Smooth muscle cell (in vitro differentiated cells): Measurements from ENCODE around the gene SERP2. TPM values are rescaled to one million over a fixed set of nuclear protein-coding genes. Genes with fewer than 3 reads are reported as not detected.

Source experiments
- DNase-seq: peaks from one replicate; lab custom pipeline; 2025; ENCODE audit not compliant: unreplicated experiment; lab: John Stamatoyannopoulos, UW
- H2AFZ ChIP-seq: fragments of 200-600 bp; sonication (generic); 2 replicates; pipeline ENCODE4 v1.6.0; 2016; ENCODE audit warnings: antibody characterized with exemption, low read depth, mild to moderate bottlenecking
- H3F3A ChIP-seq: fragments of 200-600 bp; sonication (generic); 2 replicates; pipeline ENCODE4 v1.6.0; 2017; ENCODE audit warnings: antibody characterized with exemption, low read depth
- H3K27ac ChIP-seq: fragments of 200-600 bp; sonication (generic); 2 replicates; pipeline ENCODE4 v1.5.1; 2016; ENCODE audit warnings: low read depth, mild to moderate bottlenecking
- H3K27me3 ChIP-seq: fragments of 200-600 bp; sonication (generic); 2 replicates; pipeline ENCODE4 v1.6.1; 2016; ENCODE audit warnings: low read depth, mild to moderate bottlenecking
- H3K36me3 ChIP-seq: fragments of 200-600 bp; sonication (generic); 2 replicates; pipeline ENCODE4 v1.5.1; 2016; ENCODE audit warnings: low read depth
- H3K4me1 ChIP-seq: fragments of 200-600 bp; sonication (generic); 2 replicates; pipeline ENCODE4 v1.5.1; 2016; ENCODE audit warnings: low read depth
- H3K4me2 ChIP-seq: fragments of 200-600 bp; sonication (generic); 2 replicates; pipeline ENCODE4 v1.6.0; 2016; ENCODE audit warnings: mild to moderate bottlenecking
- H3K4me3 ChIP-seq: fragments of 200-600 bp; sonication (generic); 2 replicates; pipeline ENCODE4 v1.5.1; 2016; ENCODE audit warnings: mild to moderate bottlenecking
- H3K79me2 ChIP-seq: fragments of 200-600 bp; sonication (generic); 2 replicates; pipeline ENCODE4 v1.6.0; 2016; ENCODE audit warnings: low read depth, mild to moderate bottlenecking
- H3K9ac ChIP-seq: fragments of 200-600 bp; sonication (generic); 2 replicates; pipeline ENCODE4 v1.6.0; 2016; ENCODE audit warnings: low read depth
- H3K9me3 ChIP-seq: fragments of 200-600 bp; sonication (generic); replicated peaks from 2 replicates; pipeline ENCODE4 v1.5.1; 2016; ENCODE audit warnings: low read depth
- H4K20me1 ChIP-seq: fragments of 200-600 bp; sonication (generic); 2 replicates; pipeline ENCODE4 v1.6.0; 2016; ENCODE audit warnings: low read depth
- WGBS: methylation state at CpG from one replicate; pipeline ENCODE4 v1.1.7; 2016; ENCODE audit warnings: low lambda C conversion rate; 5-methylcytosine and 5-hydroxymethylcytosine counted together
- polyA plus RNA-seq: library from polyadenylated mRNA; unstranded; fragments of >200 nt; fragmentation: Nextera tagmentation; extraction: Ambion mirVana; gene quantifications from 2 replicates; pipeline ENCODE4 v1.2.1, GENCODE V29; 2016
- total RNA-seq: library from RNA; depleted of rRNA; stranded (reverse); fragments of >200 nt; gene quantifications from 2 replicates; pipeline ENCODE4 v1.2.3, GENCODE V29; 2014
- TF ChIP-seq, protein P1 (sequence below): fragments of 200-600 bp; sonication (generic); IDR thresholded peaks from 2 replicates; pipeline ENCODE4 v1.5.1; 2017; ENCODE audit warnings: borderline replicate concordance, mild to moderate bottlenecking, antibody characterized with exemption; ENCODE audit not compliant: insufficient read depth, poor library complexity, severe bottlenecking

Gene SERP2
- total and polyA plus RNA-seq, 2 experiments from 2014 or later: 1.8 to 2.1 TPM

DNA sequence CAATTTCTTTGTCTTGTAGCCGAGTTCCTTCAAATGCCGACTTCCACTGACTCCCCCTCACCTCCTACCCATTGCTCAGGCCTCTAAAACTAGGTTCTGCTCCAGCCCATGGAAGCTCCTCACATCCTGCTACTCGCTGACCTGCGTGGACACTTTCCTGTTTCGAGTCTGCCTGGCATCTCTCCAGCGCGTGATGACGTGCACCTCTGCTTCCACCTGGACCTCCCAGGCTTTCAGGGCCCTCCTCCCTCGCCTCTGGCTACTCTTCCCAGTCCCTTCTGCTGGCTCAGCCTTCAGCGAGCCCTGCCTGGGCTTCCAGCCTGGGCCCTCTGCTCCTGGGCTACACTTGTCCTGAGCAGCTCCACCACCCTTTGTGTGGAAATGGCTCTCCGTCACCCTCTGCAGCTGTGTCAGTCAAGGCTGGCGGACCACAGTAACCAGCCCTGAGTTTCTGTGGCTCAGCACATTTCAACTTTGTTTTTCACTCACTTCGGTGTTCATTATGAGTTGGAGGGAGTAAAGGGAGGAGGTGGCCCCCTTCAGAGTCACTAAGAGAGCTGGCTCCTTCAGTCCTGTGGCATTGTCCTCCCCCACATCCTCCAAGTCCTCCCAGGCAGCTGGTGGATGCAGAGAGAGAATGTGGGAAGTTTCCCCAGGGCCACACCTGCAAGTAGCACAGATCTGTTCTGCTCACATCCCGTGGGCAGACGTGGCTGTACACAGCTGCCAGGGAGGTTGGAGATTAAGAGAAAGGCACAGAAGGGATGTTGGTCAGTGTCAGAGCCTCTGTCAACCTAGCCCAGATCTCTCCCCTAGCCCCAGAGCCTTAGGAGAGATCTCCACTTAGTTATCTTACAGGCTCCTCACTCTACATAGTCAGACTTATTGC lies 49.4 kb downstream of the SERP2 start:
- Histone ChIP-seq H2AFZ (no peak overlapping the region), H3K27ac (no peak overlapping the region), H3F3A (no peaks in the 10 kb centered on the region), H3K9me3 (no peaks in the 10 kb centered on the region), H3K27me3 (no peaks in the 10 kb centered on the region), H4K20me1 (no peaks in the 10 kb centered on the region), H3K9ac (no peak overlapping the region), H3K4me1 (no peaks in the 10 kb centered on the region), H3K79me2 (no peaks in the 10 kb centered on the region), H3K36me3 (no peaks in the 10 kb centered on the region), H3K4me2 (no peak overlapping the region), H3K4me3 (no peak overlapping the region)
- WGBS: 91% methylated on average over 15 of the region's 15 CpGs
- no peak for DNase-seq
- TF ChIP-seq, protein P1, sequence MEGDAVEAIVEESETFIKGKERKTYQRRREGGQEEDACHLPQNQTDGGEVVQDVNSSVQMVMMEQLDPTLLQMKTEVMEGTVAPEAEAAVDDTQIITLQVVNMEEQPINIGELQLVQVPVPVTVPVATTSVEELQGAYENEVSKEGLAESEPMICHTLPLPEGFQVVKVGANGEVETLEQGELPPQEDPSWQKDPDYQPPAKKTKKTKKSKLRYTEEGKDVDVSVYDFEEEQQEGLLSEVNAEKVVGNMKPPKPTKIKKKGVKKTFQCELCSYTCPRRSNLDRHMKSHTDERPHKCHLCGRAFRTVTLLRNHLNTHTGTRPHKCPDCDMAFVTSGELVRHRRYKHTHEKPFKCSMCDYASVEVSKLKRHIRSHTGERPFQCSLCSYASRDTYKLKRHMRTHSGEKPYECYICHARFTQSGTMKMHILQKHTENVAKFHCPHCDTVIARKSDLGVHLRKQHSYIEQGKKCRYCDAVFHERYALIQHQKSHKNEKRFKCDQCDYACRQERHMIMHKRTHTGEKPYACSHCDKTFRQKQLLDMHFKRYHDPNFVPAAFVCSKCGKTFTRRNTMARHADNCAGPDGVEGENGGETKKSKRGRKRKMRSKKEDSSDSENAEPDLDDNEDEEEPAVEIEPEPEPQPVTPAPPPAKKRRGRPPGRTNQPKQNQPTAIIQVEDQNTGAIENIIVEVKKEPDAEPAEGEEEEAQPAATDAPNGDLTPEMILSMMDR: no peak

- 95% methylated on average over 5 of the region's 5 CpGs for WGBS
- H3F3A ChIP-seq: no peaks in the 10 kb centered on the region
- no peak overlapping the region for H3K4me3 ChIP-seq
- no peak overlapping the region for H2AFZ ChIP-seq
- no peak overlapping the region for H3K9ac ChIP-seq
- no peak overlapping the region for H3K4me2 ChIP-seq
- no peaks in the 10 kb centered on the region for H3K9me3 ChIP-seq
- H4K20me1 ChIP-seq: no peaks in the 10 kb centered on the region
- no peaks in the 10 kb centered on the region for H3K36me3 ChIP-seq
- no peak for DNase-seq
- no peaks in the 10 kb centered on the region for H3K27me3 ChIP-seq
- no peaks in the 10 kb centered on the region for H3K4me1 ChIP-seq
- TF ChIP-seq, protein P1: no peak
- no peaks in the 10 kb centered on the region for H3K79me2 ChIP-seq
- H3K27ac ChIP-seq: no peak overlapping the region
Measured at GRCh38 chr13:44423824-44424223, 50.2 kb downstream of the SERP2 start.

DNA sequence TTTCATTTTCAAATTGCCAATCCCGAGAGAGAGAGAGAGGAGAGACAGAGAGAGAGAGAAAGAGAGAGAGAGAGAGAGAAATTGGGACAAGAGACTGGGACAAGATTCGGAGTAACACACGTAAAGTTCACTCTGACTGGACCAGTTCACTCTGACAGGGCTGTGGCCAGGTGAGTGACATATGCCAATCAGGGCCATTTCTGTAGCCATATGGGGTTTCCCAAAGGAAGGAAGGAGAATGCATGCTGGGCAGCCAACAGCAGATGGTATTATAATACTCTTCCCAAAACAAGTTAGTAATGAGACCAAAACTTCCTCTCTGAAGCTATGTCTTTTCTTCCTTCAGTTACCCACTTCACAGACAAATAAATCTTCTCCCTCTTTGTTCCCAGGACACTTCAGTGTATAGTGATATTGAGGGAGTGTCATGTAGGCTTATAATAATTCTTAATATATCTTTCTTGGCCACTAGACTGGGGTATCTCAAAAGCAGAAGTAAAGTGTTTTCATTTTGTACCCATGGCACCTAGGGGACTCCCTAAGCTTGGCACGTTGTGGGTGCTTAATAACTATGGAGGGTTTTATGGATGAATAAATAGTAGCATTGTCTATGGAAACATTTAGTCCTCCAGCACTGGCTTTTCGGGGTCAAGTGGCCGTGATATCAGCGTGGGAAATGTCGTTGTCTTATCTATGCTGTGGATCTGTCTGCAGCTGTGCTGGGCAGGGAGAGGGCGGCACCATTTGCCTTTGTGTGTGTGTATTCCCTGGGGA lies 51.6 kb downstream of the SERP2 start:
- H3K4me2 ChIP-seq: no peak overlapping the region
- TF ChIP-seq, protein P1: no peak
- no peak overlapping the region for H2AFZ ChIP-seq
- H3K9me3 ChIP-seq: no peaks in the 10 kb centered on the region
- WGBS: 81% methylated on average over 9 of the region's 9 CpGs
- H3K36me3 ChIP-seq: no peaks in the 10 kb centered on the region
- no peak overlapping the region for H3K27ac ChIP-seq
- DNase-seq: no peak
- H3K27me3 ChIP-seq: no peaks in the 10 kb centered on the region
- H3K4me3 ChIP-seq: no peak overlapping the region
- no peak overlapping the region for H3K9ac ChIP-seq
- H3K4me1 ChIP-seq: no peaks in the 10 kb centered on the region
- no peaks in the 10 kb centered on the region for H3K79me2 ChIP-seq
- H4K20me1 ChIP-seq: no peaks in the 10 kb centered on the region
- no peaks in the 10 kb centered on the region for H3F3A ChIP-seq
